Body of pancreas (tissue), 4 donors: ENCODE results near the gene PRSS57.

Source experiments
- POLR2A ChIP-seq, 3 donors: fragments of 450-650 bp; IDR thresholded peaks; one replicate each; pipeline ENCODE4 v1.6.1; 2016; ENCODE audit warnings: antibody characterized with exemption in 3 of 3, mild to moderate bottlenecking in 2 of 3
- TF ChIP-seq, protein P1 (sequence below), 7 experiments: fragments of 450-650 bp in 4 of 7; fragments of 200-600 bp in 3 of 7; sonication (generic) in 3 of 7; IDR thresholded peaks; one replicate each; pipeline ENCODE4 v1.5.1; 2016 to 2019; ENCODE audit warnings: antibody characterized with exemption in 7 of 7

DNA sequence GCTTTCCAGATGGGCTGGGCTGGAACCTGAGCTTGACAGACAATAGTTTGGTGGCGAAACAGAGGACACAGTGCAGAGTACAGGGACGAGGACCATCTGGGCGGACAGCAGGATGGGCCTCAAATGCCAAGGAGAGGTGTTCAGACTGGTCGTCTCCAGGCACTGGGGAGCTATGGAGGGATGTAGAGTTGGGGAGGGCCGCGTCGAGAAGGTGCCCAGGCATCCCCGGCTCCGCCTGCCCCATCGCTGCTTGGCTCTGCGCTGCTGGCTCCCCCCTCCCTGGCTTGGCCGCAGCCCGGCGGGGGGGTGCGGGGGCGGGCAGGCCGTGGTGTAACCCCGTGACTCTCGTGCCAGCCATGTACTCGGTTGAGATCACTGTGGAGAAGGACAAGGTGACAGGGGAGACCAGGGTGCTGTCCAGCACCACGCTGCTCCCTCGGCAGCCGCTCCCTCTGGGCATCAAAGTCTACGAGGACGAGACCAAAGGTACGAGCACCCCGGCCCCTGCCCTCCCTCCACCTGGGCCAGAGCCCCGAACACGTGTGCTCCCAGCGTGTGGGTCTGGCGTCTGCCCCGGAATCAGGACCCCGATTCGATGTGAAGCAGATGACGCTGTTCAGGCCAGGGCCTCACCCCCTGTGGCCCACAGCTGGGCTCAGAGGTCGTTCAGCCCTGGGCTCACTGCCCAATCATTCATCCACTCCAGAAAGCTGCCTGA, 44.9 kb upstream of the PRSS57 start:
- no peak for TF ChIP-seq POLR2A (IDR thresholded peaks at IDR 0.05)
- TF ChIP-seq, protein P1, sequence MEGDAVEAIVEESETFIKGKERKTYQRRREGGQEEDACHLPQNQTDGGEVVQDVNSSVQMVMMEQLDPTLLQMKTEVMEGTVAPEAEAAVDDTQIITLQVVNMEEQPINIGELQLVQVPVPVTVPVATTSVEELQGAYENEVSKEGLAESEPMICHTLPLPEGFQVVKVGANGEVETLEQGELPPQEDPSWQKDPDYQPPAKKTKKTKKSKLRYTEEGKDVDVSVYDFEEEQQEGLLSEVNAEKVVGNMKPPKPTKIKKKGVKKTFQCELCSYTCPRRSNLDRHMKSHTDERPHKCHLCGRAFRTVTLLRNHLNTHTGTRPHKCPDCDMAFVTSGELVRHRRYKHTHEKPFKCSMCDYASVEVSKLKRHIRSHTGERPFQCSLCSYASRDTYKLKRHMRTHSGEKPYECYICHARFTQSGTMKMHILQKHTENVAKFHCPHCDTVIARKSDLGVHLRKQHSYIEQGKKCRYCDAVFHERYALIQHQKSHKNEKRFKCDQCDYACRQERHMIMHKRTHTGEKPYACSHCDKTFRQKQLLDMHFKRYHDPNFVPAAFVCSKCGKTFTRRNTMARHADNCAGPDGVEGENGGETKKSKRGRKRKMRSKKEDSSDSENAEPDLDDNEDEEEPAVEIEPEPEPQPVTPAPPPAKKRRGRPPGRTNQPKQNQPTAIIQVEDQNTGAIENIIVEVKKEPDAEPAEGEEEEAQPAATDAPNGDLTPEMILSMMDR (IDR thresholded peaks at IDR 0.05), result no peak
